Esophagus muscularis mucosa (tissue), 4 donors: ENCODE results near the gene RAD51B. TPM values are rescaled to one million over a fixed set of nuclear protein-coding genes. Genes with fewer than 3 reads are reported as not detected.
A peak's percentile ranks its signal among the peaks of the same experiment; 100 is the strongest.

Experiments
- DNase-seq: peaks from one replicate; pipeline ENCODE4 v3.0.0-alpha.2; 2017; ENCODE audit errors: extremely low spot score
- H3K27ac ChIP-seq, 4 donors: fragments of 200-600 bp; sonication (generic); replicated peaks in 1 of 4; 1 replicate in 3 of 4; 2 replicates in 1 of 4; pipeline ENCODE4 v1.5.1; 2016 to 2019; ENCODE audit warnings: mild to moderate bottlenecking in 1 of 4
- H3K27me3 ChIP-seq, 4 donors: fragments of 200-600 bp; sonication (generic); one replicate each; pipeline versions ENCODE4 v1.5.1 to v1.6.0; 2016 to 2019
- H3K36me3 ChIP-seq, 4 donors: fragments of 200-600 bp; sonication (generic); one replicate each; pipeline ENCODE4 v1.5.1; 2016 to 2019
- H3K4me1 ChIP-seq, 4 donors: fragments of 200-600 bp; sonication (generic); one replicate each; pipeline ENCODE4 v1.5.1; 2016 to 2019
- H3K4me3 ChIP-seq, 4 donors: fragments of 200-600 bp; sonication (generic); 1 replicate in 2 of 4; 2 replicates in 2 of 4; pipeline ENCODE4 v1.5.1; 2016 to 2019; ENCODE audit warnings: mild to moderate bottlenecking in 4 of 4, moderate library complexity in 1 of 4
- H3K9me3 ChIP-seq, 4 donors: fragments of 200-600 bp; sonication (generic); 1 replicate in 3 of 4; 2 replicates in 1 of 4; pipeline ENCODE4 v1.5.1; 2016 to 2019
- CTCF ChIP-seq, 3 experiments: fragments of 200-600 bp in 2 of 3; fragments of 450-650 bp in 1 of 3; sonication (generic) in 2 of 3; IDR thresholded peaks; one replicate each; pipeline ENCODE4 v1.5.1; 2017 to 2019; ENCODE audit warnings: antibody characterized with exemption in 3 of 3, mild to moderate bottlenecking in 2 of 3, moderate library complexity in 1 of 3
- EP300 ChIP-seq: sonication (generic); formaldehyde crosslinking; IDR thresholded peaks from one replicate; pipeline ENCODE4 v1.6.1; 2017; ENCODE audit warnings: antibody characterized with exemption
- POLR2A ChIP-seq: fragments of 450-650 bp; IDR thresholded peaks from one replicate; pipeline ENCODE4 v1.6.1; 2017; ENCODE audit warnings: antibody characterized with exemption, moderate library complexity, mild to moderate bottlenecking, low read depth
- POLR2AphosphoS5 ChIP-seq, 2 donors: sonication (generic); formaldehyde crosslinking; IDR thresholded peaks; one replicate each; pipeline ENCODE4 v1.6.1; 2017; ENCODE audit warnings: antibody characterized with exemption in 2 of 2
- WGBS: methylation state at CpG from one replicate; pipeline ENCODE4 v1.1.5; 2018; 5-methylcytosine and 5-hydroxymethylcytosine counted together
- intact Hi-C: fragments of 100-400 bp; cut with DNase I; formaldehyde crosslinking; loops from one replicate; pipeline ENCODE4 v1.15.1; 2023
- total RNA-seq, 4 donors: library from RNA; depleted of rRNA; stranded (reverse); fragments of >200 nt; gene quantifications; one replicate each; pipeline versions ENCODE4 v1.1.0 to v1.2.1, GENCODE V29; 2016

RAD51B gene
- total RNA-seq, 4 donors from 2014 or later, result 2.8 to 11.1 (median 5.1) TPM

- intact Hi-C loops, result no loop called here
- Histone ChIP-seq H3K4me3 (no peak overlapping the region), H3K4me1 (peaks cover 14 to 32% (median 26%) of the 10 kb centered on the region in 4 donors), H3K36me3 (no peaks in the 10 kb centered on the region), H3K9me3 (no peaks in the 10 kb centered on the region), H3K27me3 (no peaks in the 10 kb centered on the region), H3K27ac (peak overlapping the region; percentile 61 to 79 (median 69))
- WGBS, result 80% methylated on average over 2 of the region's 2 CpGs
- no peak for DNase-seq
- TF ChIP-seq EP300 (no peak), CTCF (IDR thresholded peaks at IDR 0.05) (no peak), POLR2A (no peak), POLR2AphosphoS5 (IDR thresholded peaks at IDR 0.05) (no peak)
Measured at GRCh38 chr14:68598089-68598488, 778.5 kb downstream of the RAD51B start.

GRCh38 chr14:68598621-68599447, 779.3 kb downstream of the RAD51B start:
- Histone ChIP-seq H3K9me3 (no peaks in the 10 kb centered on the region), H3K27me3 (no peaks in the 10 kb centered on the region), H3K4me1 (peaks cover 14 to 27% (median 24%) of the 10 kb centered on the region in 4 donors), H3K36me3 (no peaks in the 10 kb centered on the region), H3K27ac (peak overlapping the region; percentile 61 to 79 (median 69)), H3K4me3 (no peak overlapping the region)
- 41% methylated on average over 22 of the region's 22 CpGs for WGBS
- intact Hi-C loops, result no loop called here
- DNase-seq, result no peak
- no peak for TF ChIP-seq POLR2A
- peak; percentile 34 to 47 for TF ChIP-seq POLR2AphosphoS5 (IDR thresholded peaks at IDR 0.05)

- 100% methylated on average over 4 of the region's 9 CpGs for WGBS
- Histone ChIP-seq H3K27ac (peak overlapping the region in 2 of 4 donors; percentile 61 to 79), H3K4me1 (peaks cover 14 to 24% (median 23%) of the 10 kb centered on the region in 4 donors), H3K9me3 (no peaks in the 10 kb centered on the region), H3K36me3 (no peaks in the 10 kb centered on the region), H3K4me3 (no peak overlapping the region), H3K27me3 (no peaks in the 10 kb centered on the region)
- TF ChIP-seq POLR2A (no peak), EP300 (no peak), CTCF (IDR thresholded peaks at IDR 0.05) (no peak), POLR2AphosphoS5 (IDR thresholded peaks at IDR 0.05) (no peak)
- no peak for DNase-seq
- intact Hi-C loops, result no loop called here
Measured at GRCh38 chr14:68599896-68600610, 780.5 kb downstream of the RAD51B start.

- WGBS, result 74% methylated on average over 5 of the region's 5 CpGs
- Histone ChIP-seq H3K4me3 (no peak overlapping the region), H3K36me3 (no peaks in the 10 kb centered on the region), H3K4me1 (peaks cover 21 to 42% (median 36%) of the 10 kb centered on the region in 4 donors), H3K9me3 (no peaks in the 10 kb centered on the region), H3K27ac (no peak overlapping the region), H3K27me3 (no peaks in the 10 kb centered on the region)
- no peak for TF ChIP-seq POLR2A
- no peak for TF ChIP-seq CTCF (IDR thresholded peaks at IDR 0.05)
- TF ChIP-seq POLR2AphosphoS5 (IDR thresholded peaks at IDR 0.05), result no peak
- no peak for TF ChIP-seq EP300
- intact Hi-C loops, result no loop called here
- no peak for DNase-seq
Measured at GRCh38 chr14:68602507-68602906, 782.9 kb downstream of the RAD51B start.
